ENCODE measurements around the gene OR6A2. TPM values are rescaled to one million over a fixed set of nuclear protein-coding genes. Genes with fewer than 3 reads are reported as not detected.

The OR6A2 gene
- total and polyA plus RNA-seq, 10 of the 15 experiments (the other 5 are each of a cell fraction or from before 2014, with no cell fraction given) = 0.04 to 0.17 TPM; not detected in 8

DNA sequence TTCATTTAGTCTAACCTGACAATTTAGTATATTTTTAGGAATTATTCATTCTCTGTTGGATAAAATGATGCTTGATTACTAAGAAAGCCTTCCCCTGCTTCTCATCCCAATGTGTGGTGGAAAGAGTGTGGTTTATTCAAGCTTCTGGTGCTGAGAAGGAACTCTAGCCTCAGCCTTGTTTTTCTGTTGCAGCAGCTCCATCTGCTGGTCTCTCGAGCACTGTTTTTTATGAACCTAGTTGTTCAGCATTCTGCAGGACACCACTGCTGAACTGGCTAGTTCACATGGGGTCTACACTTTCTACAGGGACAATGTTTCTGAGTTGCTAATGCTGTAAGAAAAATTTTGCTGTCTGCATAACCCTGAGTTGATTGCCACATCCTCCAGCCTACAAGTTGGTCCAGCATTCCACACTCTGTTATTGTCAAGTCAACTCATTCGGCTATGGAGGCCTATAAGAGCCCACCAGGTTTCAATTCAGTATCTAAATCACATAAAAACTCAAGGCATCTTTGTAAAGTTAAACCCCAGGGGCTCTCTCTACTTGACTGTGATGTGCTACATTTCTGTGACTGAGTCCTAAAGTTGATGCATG lies 42.0 kb downstream of the OR6A2 start (continued):
- TF ChIP-seq, protein P1, sequence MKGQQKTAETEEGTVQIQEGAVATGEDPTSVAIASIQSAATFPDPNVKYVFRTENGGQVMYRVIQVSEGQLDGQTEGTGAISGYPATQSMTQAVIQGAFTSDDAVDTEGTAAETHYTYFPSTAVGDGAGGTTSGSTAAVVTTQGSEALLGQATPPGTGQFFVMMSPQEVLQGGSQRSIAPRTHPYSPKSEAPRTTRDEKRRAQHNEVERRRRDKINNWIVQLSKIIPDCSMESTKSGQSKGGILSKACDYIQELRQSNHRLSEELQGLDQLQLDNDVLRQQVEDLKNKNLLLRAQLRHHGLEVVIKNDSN (IDR thresholded peaks at IDR 0.05; ENCODE audit: borderline replicate concordance, extremely low read length, insufficient read depth, low read depth, low read length) = no peak
- no peak for TF ChIP-seq GABPA (IDR thresholded peaks at IDR 0.05; ENCODE audit: low read depth)

DNA sequence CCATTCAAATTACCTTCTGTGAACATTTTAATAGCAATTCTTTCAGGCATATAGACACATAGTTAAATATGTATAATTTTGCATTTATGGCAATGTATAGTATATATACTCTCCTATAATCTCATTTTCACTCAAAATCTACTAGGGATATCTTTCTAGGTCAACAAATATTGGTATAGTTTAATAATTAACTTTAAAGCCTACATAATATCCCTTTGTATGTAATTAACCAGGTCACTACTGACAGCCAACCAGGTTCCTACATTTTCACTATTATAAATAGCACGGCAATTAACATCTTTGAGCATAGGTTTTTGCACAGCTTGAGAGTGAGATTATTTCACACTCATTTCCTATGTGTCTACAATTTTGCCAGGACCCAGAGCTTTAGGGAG lies 43.5 kb downstream of the OR6A2 start:
- Histone ChIP-seq H3K36me3 (ENCODE audit: control insufficient read depth in 2 of 2, insufficient read depth in 2 of 2, low read length in 1 of 2) (no peaks in the 10 kb centered on the region), H3K4me3 (no peak overlapping the region), H3K79me2 (ENCODE audit: control insufficient read depth, insufficient read depth, low read length) (no peaks in the 10 kb centered on the region), H3K4me2 (ENCODE audit: control insufficient read depth, insufficient read depth) (no peak overlapping the region), H3K9me3 (replicated peaks; ENCODE audit: control insufficient read depth, insufficient read depth, low read length) (no peaks in the 10 kb centered on the region), H2AFZ (ENCODE audit: control insufficient read depth, low read depth, low read length) (no peak overlapping the region), H3K27ac (ENCODE audit: control insufficient read depth, insufficient read depth) (no peak overlapping the region), H3K9ac (ENCODE audit: control insufficient read depth, insufficient read depth, low read length) (no peak overlapping the region), H3K27me3 (replicated peaks in 1 of 2; ENCODE audit: control insufficient read depth in 2 of 2, insufficient read depth in 2 of 2, low read length in 1 of 2) (no peaks in the 10 kb centered on the region), H3K4me1 (ENCODE audit: control insufficient read depth, insufficient read depth, low read length) (no peaks in the 10 kb centered on the region), H4K20me1 (ENCODE audit: control insufficient read depth, insufficient read depth) (no peaks in the 10 kb centered on the region)
- no peak for DNase-seq (ENCODE audit: low read depth, low spot score)
- TF ChIP-seq TARDBP (IDR thresholded peaks at IDR 0.05; ENCODE audit: borderline replicate concordance) (no peak), ZZZ3 (IDR thresholded peaks at IDR 0.05; ENCODE audit: control insufficient read depth, insufficient read length, low read depth) (no peak)
- BruUV-seq (replicated peaks) = no TSS peak
- in situ Hi-C loops (cut with MboI) = no loop called here
- RAD21 ChIA-PET (ENCODE audit: unreplicated experiment) = interaction anchor here (0.6 to 8.0 kb wide), 13 partner anchors 10 to 377 kb away, joined by 3 to 141 read pairs (median 4); no protein-coding TSS in a partner anchor
- no peak for FAIRE-seq
- POLR2A ChIA-PET = interaction anchor here (2.0 kb wide), 1 partner anchor 9 kb away, joined by 4 read pairs; no protein-coding TSS in a partner anchor
- CTCF ChIA-PET = interaction anchor here (0.6 to 17.5 kb wide), 27 partner anchors 9 to 939 kb away, joined by 3 to 728 read pairs (median 6); partner anchors contain the start of genes MRPL17, OR2AG2 and TPP1
- no peak for ATAC-seq
- SMC1A ChIA-PET (ENCODE audit: uncharacterized antibody, unreplicated experiment) = interaction anchor here (0.9 to 17.8 kb wide), 12 partner anchors 9 to 225 kb away, joined by 3 to 420 read pairs (median 6); partner anchors contain the start of genes MRPL17 and OR2AG2
- 96% methylated on average over 1 of the region's 1 CpG for WGBS (ENCODE audit: insufficient coverage, insufficient replicate concordance, low lambda C conversion rate, missing lambda C conversion rate)
- intact Hi-C loops (cut with micrococcal nuclease; ENCODE audit: unreplicated experiment) = loop anchor here (2.0 kb wide), 1 partner anchor 49 kb away; no protein-coding TSS in a partner anchor
